Endothelial cell of umbilical vein (primary cell): ENCODE measurements around the gene MTFP1.

Experiments
- EZH2 ChIP-seq: IDR thresholded peaks from 2 replicates; pipeline ENCODE4 v1.6.1; 2012; ENCODE audit warnings: borderline replicate concordance, low read depth, mild to moderate bottlenecking, moderate library complexity, low read length, inconsistent platforms; ENCODE audit not compliant: severe bottlenecking
- FOS ChIP-seq: IDR thresholded peaks from 2 replicates; pipeline ENCODE4 v1.6.1; 2011; ENCODE audit warnings: mild to moderate bottlenecking, low read length, moderate library complexity, borderline replicate concordance; ENCODE audit not compliant: insufficient read depth
- GATA2 ChIP-seq: IDR thresholded peaks from 2 replicates; pipeline ENCODE4 v1.7.0; 2011; ENCODE audit warnings: low read depth, mild to moderate bottlenecking, moderate library complexity, mixed read lengths, low read length; ENCODE audit not compliant: insufficient read length, insufficient read depth
- JUN ChIP-seq: IDR thresholded peaks from 2 replicates; pipeline ENCODE4 v1.6.1; 2011; ENCODE audit warnings: borderline replicate concordance, low read depth; ENCODE audit not compliant: insufficient read length, insufficient read depth
- MYC ChIP-seq: IDR thresholded peaks from one replicate; pipeline ENCODE4 v1.6.1; 2011; ENCODE audit warnings: mild to moderate bottlenecking, low read depth, low read length
- POLR2A ChIP-seq: IDR thresholded peaks from 2 replicates; pipeline ENCODE4 v1.6.1; 2012; ENCODE audit warnings: low read depth, mild to moderate bottlenecking, control low read depth, low read length
- POLR2AphosphoS5 ChIP-seq: IDR thresholded peaks from 2 replicates; pipeline ENCODE4 v1.6.1; 2012; ENCODE audit warnings: low read depth, mild to moderate bottlenecking, control low read depth, low read length, moderate library complexity; ENCODE audit not compliant: insufficient read depth
- TF ChIP-seq, protein P1 (sequence below): IDR thresholded peaks from 2 replicates; pipeline ENCODE4 v1.6.1; 2011; ENCODE audit not compliant: insufficient read depth, insufficient read length
- TF ChIP-seq, protein P2 (sequence below), 2 donors: IDR thresholded peaks; 1 replicate in 1 of 2; 2 replicates in 1 of 2; pipeline ENCODE4 v1.5.1; 2011; ENCODE audit warnings: low read length in 2 of 2, mild to moderate bottlenecking in 2 of 2, moderate library complexity in 2 of 2, control low read depth in 1 of 2, inconsistent platforms in 1 of 2, low read depth in 1 of 2; ENCODE audit not compliant: insufficient read depth in 1 of 2; ENCODE audit errors: extremely low read depth in 1 of 2

DNA sequence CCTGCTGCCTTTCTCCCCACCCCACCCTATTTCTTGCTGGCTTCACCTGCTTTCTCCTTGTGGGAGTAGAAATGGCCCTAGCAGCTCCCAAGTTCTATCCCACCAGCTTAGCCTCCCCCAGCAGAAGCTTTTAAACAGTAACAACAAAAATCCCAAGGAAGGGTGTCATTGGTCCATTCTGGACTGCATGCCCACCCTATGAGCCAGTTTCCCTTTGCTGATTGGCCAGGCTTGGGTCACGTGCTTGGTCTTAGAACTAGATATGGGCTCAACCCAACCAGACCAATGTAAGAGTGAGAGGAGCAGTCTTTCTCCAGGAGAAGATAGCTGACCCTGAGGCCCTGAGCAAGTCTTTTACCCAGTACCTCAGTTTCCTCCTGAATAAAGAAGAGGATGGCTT is 2.3 kb downstream of the MTFP1 start:
- TF ChIP-seq GATA2 (no peak), POLR2A (no peak), EZH2 (no peak), POLR2AphosphoS5 (no peak), MYC (no peak), JUN (no peak), FOS (no peak)
- TF ChIP-seq, protein P1, sequence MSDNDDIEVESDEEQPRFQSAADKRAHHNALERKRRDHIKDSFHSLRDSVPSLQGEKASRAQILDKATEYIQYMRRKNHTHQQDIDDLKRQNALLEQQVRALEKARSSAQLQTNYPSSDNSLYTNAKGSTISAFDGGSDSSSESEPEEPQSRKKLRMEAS = no peak
- TF ChIP-seq, protein P2, sequence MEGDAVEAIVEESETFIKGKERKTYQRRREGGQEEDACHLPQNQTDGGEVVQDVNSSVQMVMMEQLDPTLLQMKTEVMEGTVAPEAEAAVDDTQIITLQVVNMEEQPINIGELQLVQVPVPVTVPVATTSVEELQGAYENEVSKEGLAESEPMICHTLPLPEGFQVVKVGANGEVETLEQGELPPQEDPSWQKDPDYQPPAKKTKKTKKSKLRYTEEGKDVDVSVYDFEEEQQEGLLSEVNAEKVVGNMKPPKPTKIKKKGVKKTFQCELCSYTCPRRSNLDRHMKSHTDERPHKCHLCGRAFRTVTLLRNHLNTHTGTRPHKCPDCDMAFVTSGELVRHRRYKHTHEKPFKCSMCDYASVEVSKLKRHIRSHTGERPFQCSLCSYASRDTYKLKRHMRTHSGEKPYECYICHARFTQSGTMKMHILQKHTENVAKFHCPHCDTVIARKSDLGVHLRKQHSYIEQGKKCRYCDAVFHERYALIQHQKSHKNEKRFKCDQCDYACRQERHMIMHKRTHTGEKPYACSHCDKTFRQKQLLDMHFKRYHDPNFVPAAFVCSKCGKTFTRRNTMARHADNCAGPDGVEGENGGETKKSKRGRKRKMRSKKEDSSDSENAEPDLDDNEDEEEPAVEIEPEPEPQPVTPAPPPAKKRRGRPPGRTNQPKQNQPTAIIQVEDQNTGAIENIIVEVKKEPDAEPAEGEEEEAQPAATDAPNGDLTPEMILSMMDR (IDR thresholded peaks at IDR 0.05; ENCODE audit: extremely low read depth in 1 of 2, insufficient read depth in 1 of 2, low read depth in 1 of 2, low read length in 2 of 2) = no peak
